ENCODE data around the gene CLIC5. TPM values are rescaled to one million over a fixed set of nuclear protein-coding genes. Genes with fewer than 3 reads are reported as not detected.

Gene CLIC5
- polyA plus RNA-seq, 2 donors, result 0.25 to 0.37 TPM

GRCh38 chr6:45835721-45836437 lies 179.8 kb downstream of the CLIC5 start:
- H3K4me1 ChIP-seq (ENCODE audit: control insufficient read depth in 2 of 2, insufficient read depth in 2 of 2, low read length in 1 of 2), result peaks cover 0 to 4% of the 10 kb centered on the region in 2 donors
- no peaks in the 10 kb centered on the region for H3K27me3 ChIP-seq (ENCODE audit: control insufficient read depth in 1 of 2, insufficient read depth in 2 of 2, low read length in 2 of 2)
- H3K4me3 ChIP-seq (ENCODE audit: low read depth in 1 of 2, low read length in 2 of 2), result no peak overlapping the region
- no peaks in the 10 kb centered on the region for H3K36me3 ChIP-seq (ENCODE audit: control insufficient read depth in 2 of 2, insufficient read depth in 2 of 2, low read length in 1 of 2)
- no peaks in the 10 kb centered on the region for H3K9me3 ChIP-seq (ENCODE audit: control insufficient read depth in 2 of 2, insufficient read depth in 1 of 2, low read depth in 1 of 2, low read length in 1 of 2)
- 71 to 73% methylated on average over 4 of the region's 4 CpGs for WGBS, 2 donors
- H3K27ac ChIP-seq (ENCODE audit: low read depth in 2 of 2, low read length in 1 of 2), result no peak overlapping the region

GRCh38 chr6:45832063-45832462 lies 183.6 kb downstream of the CLIC5 start:
- Histone ChIP-seq H3K27me3 (ENCODE audit: control insufficient read depth in 1 of 2, insufficient read depth in 2 of 2, low read length in 2 of 2) (no peaks in the 10 kb centered on the region), H3K4me3 (ENCODE audit: low read depth in 1 of 2, low read length in 2 of 2) (no peak overlapping the region), H3K27ac (ENCODE audit: low read depth in 2 of 2, low read length in 1 of 2) (no peak overlapping the region), H3K9me3 (ENCODE audit: control insufficient read depth in 2 of 2, insufficient read depth in 1 of 2, low read depth in 1 of 2, low read length in 1 of 2) (no peaks in the 10 kb centered on the region), H3K4me1 (ENCODE audit: control insufficient read depth in 2 of 2, insufficient read depth in 2 of 2, low read length in 1 of 2) (peaks cover 0 to 5% of the 10 kb centered on the region in 2 donors), H3K36me3 (ENCODE audit: control insufficient read depth in 2 of 2, insufficient read depth in 2 of 2, low read length in 1 of 2) (no peaks in the 10 kb centered on the region)
- WGBS, 2 donors, result 91 to 92% methylated on average over 5 of the region's 5 CpGs

Other genes starting within 250 kb of the CLIC5 start
- 1 to 10 TPM in 1 of 2 donors, under 1 TPM in 1; 0.67 to 1.1 TPM for gene ENPP4, start 114.1 kb upstream of the CLIC5 start, polyA plus RNA-seq
- under 1 TPM; 0.27 to 0.35 TPM for gene ENPP5, start 155.1 kb upstream of the CLIC5 start, polyA plus RNA-seq